Stomach (tissue), 9 donors: ENCODE data around the gene XXYLT1. TPM values are rescaled to one million over a fixed set of nuclear protein-coding genes. Genes with fewer than 3 reads are reported as not detected.

Experiments used
- DNase-seq, 2 donors: peaks; one replicate each; pipeline versions ENCODE4 v3.0.0 to v3.0.0-alpha.2; 2013 to 2019
- H3K27ac ChIP-seq, 5 donors: fragments of 200-600 bp in 4 of 5; sonication (generic) in 4 of 5; one replicate each; pipeline ENCODE4 v1.5.1; 2013 to 2019; ENCODE audit warnings: mild to moderate bottlenecking in 1 of 5, moderate library complexity in 1 of 5
- H3K27me3 ChIP-seq, 3 donors: fragments of 200-600 bp; sonication (generic); one replicate each; pipeline ENCODE4 v1.5.1; 2017 to 2019; ENCODE audit warnings: mixed run types in 1 of 3
- H3K36me3 ChIP-seq, 4 donors: fragments of 200-600 bp; sonication (generic); 1 replicate in 3 of 4; 2 replicates in 1 of 4; pipeline ENCODE4 v1.5.1; 2016 to 2019
- H3K4me1 ChIP-seq, 4 donors: fragments of 200-600 bp; sonication (generic); one replicate each; pipeline ENCODE4 v1.5.1; 2016 to 2019
- H3K4me3 ChIP-seq, 4 donors: fragments of 200-600 bp; sonication (generic) in 3 of 4; one replicate each; pipeline ENCODE4 v1.5.1; 2016 to 2019; ENCODE audit warnings: mild to moderate bottlenecking in 1 of 4
- H3K9me3 ChIP-seq, 4 donors: fragments of 200-600 bp; sonication (generic); one replicate each; pipeline ENCODE4 v1.5.1; 2016 to 2019
- CTCF ChIP-seq, 7 experiments: fragments of 450-650 bp in 4 of 7; fragments of 200-600 bp in 3 of 7; sonication (generic) in 3 of 7; IDR thresholded peaks; one replicate each; pipeline ENCODE4 v1.5.1; 2016 to 2019; ENCODE audit warnings: antibody characterized with exemption in 7 of 7, control low read depth in 2 of 7, mild to moderate bottlenecking in 1 of 7
- EP300 ChIP-seq: sonication (generic); formaldehyde crosslinking; IDR thresholded peaks from one replicate; pipeline ENCODE4 v1.6.1; 2017; ENCODE audit warnings: antibody characterized with exemption
- POLR2A ChIP-seq, 4 donors: fragments of 450-650 bp; IDR thresholded peaks; one replicate each; pipeline ENCODE4 v1.6.1; 2016; ENCODE audit warnings: antibody characterized with exemption in 4 of 4, control low read depth in 2 of 4, mild to moderate bottlenecking in 1 of 4, moderate library complexity in 1 of 4
- POLR2AphosphoS5 ChIP-seq, 3 donors: sonication (generic); formaldehyde crosslinking; IDR thresholded peaks; one replicate each; pipeline ENCODE4 v1.6.1; 2016; ENCODE audit warnings: antibody characterized with exemption in 3 of 3
- WGBS, 5 donors: extraction: QIAGEN DNeasy Blood & Tissue Kit in 3 of 5; methylation state at CpG; one replicate each; pipeline versions ENCODE4 v1.1.5 to v1.1.7; 2013 to 2018; 5-methylcytosine and 5-hydroxymethylcytosine counted together
- intact Hi-C: fragments of 100-400 bp; cut with DNase I; formaldehyde crosslinking; loops from one replicate; pipeline ENCODE4 v1.15.1; 2023; ENCODE audit warnings: low total_unique reads
- polyA plus RNA-seq, 3 donors: library from polyadenylated mRNA; stranded (reverse); fragments of 200-250 nt; gene quantifications; one replicate each; pipeline ENCODE4 v1.2.3, GENCODE V29; 2013
- total RNA-seq, 5 donors: library from RNA; depleted of rRNA; stranded (reverse); fragments of >200 nt; gene quantifications; one replicate each; pipeline versions ENCODE4 v1.1.0 to v1.2.3, GENCODE V29; 2014 to 2016
- donor health status: healthy with polysubstance abuse.
- donor health status: Bipolar disorder and iron deficiency.
- donor health status: healthy.

Gene XXYLT1
- total and polyA plus RNA-seq, 8 donors = 2.1 to 41.5 (median 11.4) TPM; not detected in 1

DNA sequence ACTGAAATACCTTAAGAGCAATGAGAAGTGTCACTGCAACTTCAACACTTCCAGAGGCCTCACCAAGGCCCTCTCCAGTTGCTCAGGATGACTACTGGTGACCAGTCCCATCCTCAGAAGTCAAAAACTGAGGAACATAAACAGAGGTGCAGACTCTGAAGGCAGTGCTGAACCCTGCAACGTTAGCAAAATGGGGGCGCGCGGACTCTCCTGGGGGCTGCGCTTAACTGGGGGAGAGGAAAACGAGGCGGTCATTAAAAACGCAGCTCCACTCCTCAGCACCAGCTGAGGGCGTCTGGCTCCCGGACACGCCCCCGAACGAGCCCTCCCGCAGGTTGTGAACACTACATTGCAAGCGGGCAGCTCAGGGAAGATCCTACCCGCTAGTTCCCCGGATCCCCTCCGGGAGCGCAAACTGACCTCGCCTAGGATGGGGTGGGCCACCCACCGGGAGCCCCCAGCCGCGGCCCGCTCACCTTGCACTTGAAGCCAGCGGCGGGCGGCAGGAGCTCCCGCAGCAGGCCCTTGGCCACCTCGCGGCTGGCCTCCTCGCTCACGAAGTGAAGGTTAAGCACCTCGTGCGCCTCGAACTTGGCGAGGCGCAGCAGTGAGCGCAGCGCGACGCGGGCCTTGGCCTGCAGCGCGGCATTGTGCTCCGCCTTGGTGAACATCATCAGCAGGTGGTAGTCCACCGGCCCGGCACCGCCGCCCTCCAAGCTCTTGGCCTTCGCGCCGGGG lies 711 bp downstream of the XXYLT1 start:
- Histone ChIP-seq H3K9me3 (no peaks in the 10 kb centered on the region), H3K27me3 (no peaks in the 10 kb centered on the region), H3K27ac (peak overlapping the region; percentile 86 to 94 (median 89)), H3K36me3 (peaks cover 0 to 14% (median 0%) of the 10 kb centered on the region in 4 donors), H3K4me1 (peaks cover 18 to 39% (median 25%) of the 10 kb centered on the region in 4 donors), H3K4me3 (peak overlapping the region; percentile 84 to 92 (median 86))
- intact Hi-C loops = loop anchor here (5.0 to 10.0 kb wide), 2 partner anchors 185 to 252 kb away; no protein-coding TSS in a partner anchor
- WGBS, 5 donors = 1 to 3% (median 1%) methylated on average over 20 to 52 of the region's 52 CpGs
- TF ChIP-seq CTCF (IDR thresholded peaks at IDR 0.05) = no peak
- TF ChIP-seq EP300 = no peak
- no peak for TF ChIP-seq POLR2AphosphoS5 (IDR thresholded peaks at IDR 0.05)
- no peak for TF ChIP-seq POLR2A (IDR thresholded peaks at IDR 0.05)
- peak in 1 of 2 donors; percentile 72 for DNase-seq

- no peak for TF ChIP-seq EP300
- no peak for TF ChIP-seq CTCF (IDR thresholded peaks at IDR 0.05)
- TF ChIP-seq POLR2AphosphoS5 (IDR thresholded peaks at IDR 0.05) = no peak
- TF ChIP-seq POLR2A (IDR thresholded peaks at IDR 0.05) = no peak
- WGBS, 5 donors = 63 to 80% (median 70%) methylated on average over 5 of the region's 5 CpGs
- intact Hi-C loops = loop anchor here (5.0 to 10.0 kb wide), 2 partner anchors 185 to 253 kb away; no protein-coding TSS in a partner anchor
Measured at GRCh38 chr3:195269375-195270078, 1.4 kb downstream of the XXYLT1 start.

GRCh38 chr3:195268576-195269309 lies 2.2 kb downstream of the XXYLT1 start:
- no peaks in the 10 kb centered on the region for H3K9me3 ChIP-seq
- WGBS, 5 donors = 89 to 95% (median 93%) methylated on average over 11 of the region's 11 CpGs
- DNase-seq = no peak
- H3K27me3 ChIP-seq = no peaks in the 10 kb centered on the region
- peaks cover 18 to 34% (median 23%) of the 10 kb centered on the region in 4 donors for H3K4me1 ChIP-seq
- intact Hi-C loops = no loop called here
- peaks cover 0 to 14% (median 0%) of the 10 kb centered on the region in 4 donors for H3K36me3 ChIP-seq
- no peak overlapping the region for H3K4me3 ChIP-seq
- TF ChIP-seq POLR2A (IDR thresholded peaks at IDR 0.05) = no peak
- TF ChIP-seq POLR2AphosphoS5 (IDR thresholded peaks at IDR 0.05) = no peak
- no peak for TF ChIP-seq EP300
- TF ChIP-seq CTCF (IDR thresholded peaks at IDR 0.05) = no peak
- no peak overlapping the region for H3K27ac ChIP-seq

More at GRCh38 chr3:195269375-195270078, 1.4 kb downstream of the XXYLT1 start:
- Histone ChIP-seq H3K36me3 (peaks cover 0 to 14% (median 0%) of the 10 kb centered on the region in 4 donors), H3K27ac (peak overlapping the region in 2 of 5 donors; percentile 89 to 94), H3K4me1 (peaks cover 18 to 34% (median 25%) of the 10 kb centered on the region in 4 donors), H3K9me3 (no peaks in the 10 kb centered on the region), H3K4me3 (peak overlapping the region; percentile 84 to 92 (median 86)), H3K27me3 (no peaks in the 10 kb centered on the region)
- no peak for DNase-seq

DNA sequence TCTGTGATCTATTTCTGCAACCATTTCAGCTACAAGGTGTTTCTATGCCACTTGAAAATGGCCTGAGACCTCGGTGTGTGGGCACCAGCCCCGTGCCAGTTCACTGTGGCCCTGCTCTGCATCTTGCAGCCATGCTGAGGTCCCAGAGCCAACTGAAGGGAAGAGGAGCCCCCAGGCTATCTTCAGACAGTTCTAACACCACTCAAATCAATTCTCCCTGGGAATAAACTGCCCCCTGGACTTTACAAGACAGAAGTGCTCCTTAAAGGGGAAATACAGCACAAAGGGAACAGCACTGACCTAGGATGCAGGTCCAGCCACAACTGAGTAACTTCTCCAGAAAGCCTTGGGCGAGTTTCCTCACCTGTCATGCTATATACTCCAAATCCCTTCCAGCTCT lies 3.9 kb downstream of the XXYLT1 start:
- 78 to 89% (median 85%) methylated on average over 3 of the region's 3 CpGs for WGBS, 5 donors
- intact Hi-C loops = no loop called here

More for the DNA sequence above, 3.9 kb downstream of the XXYLT1 start:
- no peak overlapping the region for H3K4me3 ChIP-seq
- TF ChIP-seq POLR2AphosphoS5 (IDR thresholded peaks at IDR 0.05) (no peak), EP300 (no peak), CTCF (IDR thresholded peaks at IDR 0.05) (no peak), POLR2A (IDR thresholded peaks at IDR 0.05) (no peak)
- H3K4me1 ChIP-seq = peaks cover 18 to 40% (median 26%) of the 10 kb centered on the region in 4 donors
- H3K9me3 ChIP-seq = no peaks in the 10 kb centered on the region
- DNase-seq = no peak
- peaks cover 0 to 14% (median 0%) of the 10 kb centered on the region in 4 donors for H3K36me3 ChIP-seq
- no peaks in the 10 kb centered on the region for H3K27me3 ChIP-seq
- H3K27ac ChIP-seq = no peak overlapping the region
